ENCODE data around the gene GFOD1. TPM values are rescaled to one million over a fixed set of nuclear protein-coding genes. Genes with fewer than 3 reads are reported as not detected.
A peak's percentile ranks its signal among the peaks of the same experiment; 100 is the strongest.

GFOD1 gene
- total and polyA plus RNA-seq, 8 donors: 0.76 to 29.4 (median 11.4) TPM

GRCh38 chr6:13490402-13490801 is 3.0 kb upstream of the GFOD1 start:
- Histone ChIP-seq H3K4me3 (no peak overlapping the region), H3K36me3 (no peaks in the 10 kb centered on the region), H3K4me1 (peaks cover 12 to 31% (median 27%) of the 10 kb centered on the region in 4 donors), H3K27me3 (no peaks in the 10 kb centered on the region), H3K27ac (no peak overlapping the region), H3K9me3 (no peaks in the 10 kb centered on the region)
- TF ChIP-seq CTCF (IDR thresholded peaks at IDR 0.05) (no peak), POLR2AphosphoS5 (IDR thresholded peaks at IDR 0.05) (no peak), POLR2A (IDR thresholded peaks at IDR 0.05) (no peak), EP300 (IDR thresholded peaks at IDR 0.05) (no peak)
- no peak for DNase-seq
- WGBS, 5 donors: 85 to 94% (median 91%) methylated on average over 3 of the region's 3 CpGs
- intact Hi-C loops (cut with DNase I; ENCODE audit: low total_unique reads): no loop called here

GRCh38 chr6:13488896-13489237 is 1.5 kb upstream of the GFOD1 start:
- Histone ChIP-seq H3K27me3 (no peaks in the 10 kb centered on the region), H3K27ac (peak overlapping the region in 1 of 5 donors; percentile 94), H3K36me3 (no peaks in the 10 kb centered on the region), H3K9me3 (no peaks in the 10 kb centered on the region), H3K4me1 (peaks cover 18 to 44% (median 38%) of the 10 kb centered on the region in 4 donors), H3K4me3 (no peak overlapping the region)
- TF ChIP-seq POLR2A (IDR thresholded peaks at IDR 0.05) (no peak), POLR2AphosphoS5 (IDR thresholded peaks at IDR 0.05) (no peak), CTCF (IDR thresholded peaks at IDR 0.05) (no peak), EP300 (IDR thresholded peaks at IDR 0.05) (no peak)
- intact Hi-C loops (cut with DNase I; ENCODE audit: low total_unique reads): no loop called here
- DNase-seq: peak in 1 of 2 donors; percentile 25
- WGBS, 5 donors: 80 to 82% (median 82%) methylated on average over 8 of the region's 8 CpGs

- Histone ChIP-seq H3K4me1 (peaks cover 18 to 50% (median 41%) of the 10 kb centered on the region in 4 donors), H3K9me3 (no peaks in the 10 kb centered on the region), H3K27me3 (no peaks in the 10 kb centered on the region), H3K27ac (peak overlapping the region; percentile 52 to 94 (median 75)), H3K36me3 (no peaks in the 10 kb centered on the region), H3K4me3 (peak overlapping the region; percentile 74 to 92 (median 86))
- WGBS, 5 donors: 13 to 15% (median 14%) methylated on average over 53 to 57 of the region's 57 CpGs
- intact Hi-C loops (cut with DNase I; ENCODE audit: low total_unique reads): no loop called here
- DNase-seq: peak; percentile 47 to 82
- TF ChIP-seq EP300 (IDR thresholded peaks at IDR 0.05) (no peak), POLR2AphosphoS5 (IDR thresholded peaks at IDR 0.05) (no peak), POLR2A (IDR thresholded peaks at IDR 0.05) (no peak), CTCF (IDR thresholded peaks at IDR 0.05) (no peak)
Observed at GRCh38 chr6:13488015-13488895, 855 bp upstream of the GFOD1 start.

- 0 to 1% (median 0%) methylated on average over 6 to 39 of the region's 39 CpGs for WGBS, 5 donors
- TF ChIP-seq POLR2A (IDR thresholded peaks at IDR 0.05) (no peak), CTCF (IDR thresholded peaks at IDR 0.05) (no peak), EP300 (IDR thresholded peaks at IDR 0.05) (no peak), POLR2AphosphoS5 (IDR thresholded peaks at IDR 0.05) (no peak)
- peak; percentile 45 to 81 for DNase-seq
- intact Hi-C loops (cut with DNase I; ENCODE audit: low total_unique reads): no loop called here
- H3K27ac ChIP-seq: peak overlapping the region; percentile 85 to 94 (median 89)
- H3K9me3 ChIP-seq: no peaks in the 10 kb centered on the region
- no peaks in the 10 kb centered on the region for H3K36me3 ChIP-seq
- H3K4me3 ChIP-seq: peak overlapping the region; percentile 74 to 92 (median 86)
- peaks cover 18 to 57% (median 43%) of the 10 kb centered on the region in 4 donors for H3K4me1 ChIP-seq
- H3K27me3 ChIP-seq: no peaks in the 10 kb centered on the region
Observed at GRCh38 chr6:13486679-13487121, 700 bp downstream of the GFOD1 start.

All from stomach (tissue), 9 donors.